B cell (primary cell): ENCODE results near the gene PBX2. TPM values are rescaled to one million over a fixed set of nuclear protein-coding genes. Genes with fewer than 3 reads are reported as not detected.

ENCODE experiments used
- ATAC-seq: fragments of 200-7000 bp; cut with Tn5 transposase; one replicate; pipeline ENCODE4 v1.10.0; 2021; ENCODE audit warnings: low read depth, mild to moderate bottlenecking, moderate number of reproducible peaks, moderate library complexity
- CTCF ChIA-PET: fragments of 350-600 bp; sonication (Branson Sonifier 250); formaldehyde crosslinking; loops from one replicate; lab custom pipeline; 2021; ENCODE audit warnings: antibody characterized with exemption, inconsistent platforms; lab: Charles Lee
- POLR2A ChIA-PET: fragments of 350-600 bp; sonication (Branson Sonifier 250); formaldehyde crosslinking; loops from one replicate; lab custom pipeline; 2021; ENCODE audit warnings: antibody characterized with exemption; lab: Charles Lee
- DNase-seq: peaks from one replicate; pipeline ENCODE4 v3.0.0; 2013
- H2AFZ ChIP-seq: 2 replicates; pipeline ENCODE4 v1.6.1; 2012; ENCODE audit warnings: mild to moderate bottlenecking, low read depth, low read length; ENCODE audit not compliant: insufficient read depth, poor library complexity, severe bottlenecking
- H3K27ac ChIP-seq, 2 donors: 1 replicate in 1 of 2; 2 replicates in 1 of 2; pipeline ENCODE4 v1.5.1; 2012 to 2013; ENCODE audit warnings: low read length in 2 of 2, mild to moderate bottlenecking in 2 of 2, moderate library complexity in 1 of 2
- H3K27me3 ChIP-seq, 4 experiments: fragments of 200-600 bp in 1 of 4; sonication (generic) in 1 of 4; replicated peaks in 1 of 4; 1 replicate in 2 of 4; 2 replicates in 2 of 4; pipeline versions ENCODE4 v1.6.1 to v1.7.0; 2013 to 2016; ENCODE audit warnings: low read length in 3 of 4, mild to moderate bottlenecking in 2 of 4, mixed read lengths in 1 of 4, moderate library complexity in 1 of 4; ENCODE audit not compliant: insufficient read depth in 4 of 4, control insufficient read depth in 3 of 4; ENCODE audit errors: control extremely low read depth in 1 of 4
- H3K36me3 ChIP-seq, 2 experiments: replicated peaks in 1 of 2; 1 replicate in 1 of 2; 2 replicates in 1 of 2; pipeline versions ENCODE4 v1.6.1 to v1.7.1; 2013; ENCODE audit warnings: low read length in 1 of 2; ENCODE audit not compliant: insufficient read depth in 2 of 2, control insufficient read depth in 1 of 2; ENCODE audit errors: control extremely low read depth in 1 of 2, extremely low read depth in 1 of 2
- H3K4me1 ChIP-seq, 2 donors: fragments of 200-600 bp in 1 of 2; sonication (generic) in 1 of 2; 1 replicate in 1 of 2; 2 replicates in 1 of 2; pipeline versions ENCODE4 v1.5.1 to v1.6.1; 2013 to 2017; ENCODE audit warnings: low read length in 2 of 2; ENCODE audit not compliant: control insufficient read depth in 2 of 2, insufficient read depth in 2 of 2
- H3K4me2 ChIP-seq: replicated peaks from 2 replicates; pipeline ENCODE3; 2012; ENCODE audit warnings: mild to moderate bottlenecking, low read depth, low read length; ENCODE audit not compliant: poor library complexity, severe bottlenecking
- H3K4me3 ChIP-seq, 5 experiments: fragments of 200-600 bp in 1 of 5; sonication (generic) in 1 of 5; 1 replicate in 3 of 5; 2 replicates in 2 of 5; pipeline versions ENCODE4 v1.5.1 to v1.7.0; 2011 to 2016; ENCODE audit warnings: low read length in 4 of 5, mild to moderate bottlenecking in 4 of 5, low read depth in 2 of 5, control low read depth in 1 of 5, moderate library complexity in 1 of 5; ENCODE audit not compliant: insufficient read depth in 1 of 5; ENCODE audit errors: control extremely low read depth in 1 of 5, extremely low read depth in 1 of 5
- H3K79me2 ChIP-seq: fragments of 200-600 bp; sonication (generic); one replicate; pipeline ENCODE4 v1.6.0; 2016; ENCODE audit warnings: low read length; ENCODE audit not compliant: control insufficient read depth, insufficient read depth
- H3K9ac ChIP-seq: fragments of 200-600 bp; sonication (generic); 2 replicates; pipeline ENCODE4 v1.6.1; 2017; ENCODE audit warnings: mild to moderate bottlenecking, low read length, moderate library complexity
- H3K9me3 ChIP-seq, 3 donors: one replicate each; pipeline versions ENCODE4 v1.6.1 to v1.7.1; 2013; ENCODE audit warnings: low read length in 2 of 3; ENCODE audit not compliant: control insufficient read depth in 2 of 3, insufficient read depth in 1 of 3; ENCODE audit errors: control extremely low read depth in 1 of 3
- H4K20me1 ChIP-seq: 2 replicates; pipeline ENCODE4 v1.6.0; 2012; ENCODE audit warnings: mild to moderate bottlenecking, low read length; ENCODE audit not compliant: insufficient read depth, control insufficient read depth, poor library complexity, severe bottlenecking
- H3K27ac Mint-ChIP-seq: one replicate; pipeline ENCODE4 v1.8.0; 2021; ENCODE audit warnings: mixed read lengths
- H3K27me3 Mint-ChIP-seq: one replicate; pipeline ENCODE4 v1.8.0; 2021; ENCODE audit warnings: mixed read lengths
- H3K4me1 Mint-ChIP-seq: one replicate; pipeline ENCODE4 v1.8.0; 2021; ENCODE audit warnings: mixed read lengths
- H3K4me3 Mint-ChIP-seq: one replicate; pipeline ENCODE4 v1.8.0; 2021; ENCODE audit warnings: mixed read lengths
- H3K9me3 Mint-ChIP-seq: one replicate; pipeline ENCODE4 v1.8.0; 2022; ENCODE audit warnings: mixed read lengths; ENCODE audit not compliant: insufficient read depth
- EZH2 ChIP-seq: IDR thresholded peaks from 2 replicates; pipeline ENCODE4 v1.6.1; 2012; ENCODE audit warnings: borderline replicate concordance, low read depth, mild to moderate bottlenecking, moderate library complexity, low read length; ENCODE audit not compliant: insufficient read depth, poor library complexity, severe bottlenecking
- WGBS: methylation state at CpG from one replicate; pipeline ENCODE4 v1.1.5; 2013; ENCODE audit warnings: missing lambda C conversion rate; ENCODE audit not compliant: insufficient coverage; 5-methylcytosine and 5-hydroxymethylcytosine counted together
- intact Hi-C: fragments of 100-400 bp; cut with micrococcal nuclease; formaldehyde crosslinking; loops from one replicate; pipeline ENCODE4 v1.10.0; 2022
- polyA plus RNA-seq: library from polyadenylated mRNA; depleted of rRNA; stranded (reverse); fragments of >200 nt; gene quantifications from 2 replicates; pipeline ENCODE4 v1.2.3, GENCODE V29; 2012
- total RNA-seq, 2 donors: library from RNA; stranded (reverse); fragments of 120-200 nt in 1 of 2; gene quantifications; 1 replicate in 1 of 2; 2 replicates in 1 of 2; pipeline versions ENCODE4 v1.2.3 to v1.2.4, GENCODE V29; 2013 to 2022
- TF ChIP-seq, protein P1 (sequence below): fragments of 200-600 bp; IDR thresholded peaks from one replicate; pipeline ENCODE4 v1.8.0; 2022; ENCODE audit warnings: antibody characterized with exemption, mild to moderate bottlenecking

The PBX2 gene
- total and polyA plus RNA-seq, 2 donors (not counting 1 experiment from before 2014, with no cell fraction given) = 128 to 188 TPM

GRCh38 chr6:32158052-32158451 lies 31.9 kb downstream of the PBX2 start:
- Histone ChIP-seq H3K4me2 (no peak overlapping the region), H3K36me3 (no peaks in the 10 kb centered on the region), H2AFZ (no peak overlapping the region), H4K20me1 (no peaks in the 10 kb centered on the region), H3K4me1 (peaks cover 15 to 26% of the 10 kb centered on the region in 2 donors), H3K27ac (no peak overlapping the region), H3K9me3 (no peaks in the 10 kb centered on the region), H3K4me3 (no peak overlapping the region), H3K9ac (no peak overlapping the region), H3K27me3 (peaks cover 0 to 20% (median 4%) of the 10 kb centered on the region in 4 experiments), H3K79me2 (no peaks in the 10 kb centered on the region)
- Mint-ChIP-seq H3K27ac (no peak overlapping the region), H3K9me3 (no peaks in the 10 kb centered on the region), H3K27me3 (peaks cover 4% of the 10 kb centered on the region), H3K4me3 (no peak overlapping the region), H3K4me1 (peaks cover 22% of the 10 kb centered on the region)
- no peak for DNase-seq
- POLR2A ChIA-PET = no interaction called here
- CTCF ChIA-PET = interaction anchor here (0.8 kb wide), 1 partner anchor 39 kb away, joined by 3 read pairs; no protein-coding TSS in a partner anchor
- intact Hi-C loops = loop anchor here (10.0 kb wide), 1 partner anchor 113 kb away; no protein-coding TSS in a partner anchor
- ATAC-seq = no peak
- TF ChIP-seq, protein P1, sequence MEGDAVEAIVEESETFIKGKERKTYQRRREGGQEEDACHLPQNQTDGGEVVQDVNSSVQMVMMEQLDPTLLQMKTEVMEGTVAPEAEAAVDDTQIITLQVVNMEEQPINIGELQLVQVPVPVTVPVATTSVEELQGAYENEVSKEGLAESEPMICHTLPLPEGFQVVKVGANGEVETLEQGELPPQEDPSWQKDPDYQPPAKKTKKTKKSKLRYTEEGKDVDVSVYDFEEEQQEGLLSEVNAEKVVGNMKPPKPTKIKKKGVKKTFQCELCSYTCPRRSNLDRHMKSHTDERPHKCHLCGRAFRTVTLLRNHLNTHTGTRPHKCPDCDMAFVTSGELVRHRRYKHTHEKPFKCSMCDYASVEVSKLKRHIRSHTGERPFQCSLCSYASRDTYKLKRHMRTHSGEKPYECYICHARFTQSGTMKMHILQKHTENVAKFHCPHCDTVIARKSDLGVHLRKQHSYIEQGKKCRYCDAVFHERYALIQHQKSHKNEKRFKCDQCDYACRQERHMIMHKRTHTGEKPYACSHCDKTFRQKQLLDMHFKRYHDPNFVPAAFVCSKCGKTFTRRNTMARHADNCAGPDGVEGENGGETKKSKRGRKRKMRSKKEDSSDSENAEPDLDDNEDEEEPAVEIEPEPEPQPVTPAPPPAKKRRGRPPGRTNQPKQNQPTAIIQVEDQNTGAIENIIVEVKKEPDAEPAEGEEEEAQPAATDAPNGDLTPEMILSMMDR = no peak
- TF ChIP-seq EZH2 = no peak

DNA sequence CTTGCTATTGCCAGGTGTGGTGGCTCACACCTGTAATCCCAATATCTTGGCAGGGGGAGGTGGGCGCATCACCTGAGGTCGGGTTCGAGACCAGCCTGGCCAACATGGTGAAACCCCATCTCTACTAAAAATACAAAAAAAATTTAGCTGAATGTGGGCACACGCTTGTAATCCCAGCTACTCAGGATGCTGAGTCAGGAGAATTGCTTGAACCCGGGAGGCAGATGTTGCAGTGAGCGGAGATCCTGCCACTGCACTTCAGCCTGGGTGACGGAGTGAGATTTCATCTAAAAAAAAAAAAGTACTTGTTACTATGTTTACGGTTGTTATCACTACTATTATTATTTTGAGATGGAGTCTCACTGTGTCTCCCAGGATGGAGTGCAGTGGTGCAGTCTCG lies 33.1 kb downstream of the PBX2 start:
- Mint-ChIP-seq H3K27me3 (peaks cover 14% of the 10 kb centered on the region), H3K4me1 (peaks cover 30% of the 10 kb centered on the region), H3K9me3 (no peaks in the 10 kb centered on the region), H3K4me3 (no peak overlapping the region), H3K27ac (no peak overlapping the region)
- no peak overlapping the region for H3K4me3 ChIP-seq
- ATAC-seq = no peak
- no peaks in the 10 kb centered on the region for H4K20me1 ChIP-seq
- POLR2A ChIA-PET = no interaction called here
- no peak for TF ChIP-seq EZH2
- TF ChIP-seq, protein P1 = no peak
- WGBS = 93% methylated on average over 4 of the region's 9 CpGs
- H2AFZ ChIP-seq = no peak overlapping the region
- no peaks in the 10 kb centered on the region for H3K9me3 ChIP-seq
- H3K27ac ChIP-seq = no peak overlapping the region
- H3K36me3 ChIP-seq = no peaks in the 10 kb centered on the region
- peaks cover 0 to 26% (median 5%) of the 10 kb centered on the region in 4 experiments for H3K27me3 ChIP-seq
- H3K4me2 ChIP-seq = no peak overlapping the region
- H3K9ac ChIP-seq = no peak overlapping the region
- peaks cover 17 to 27% of the 10 kb centered on the region in 2 donors for H3K4me1 ChIP-seq
- intact Hi-C loops = loop anchor here (10.0 kb wide), 1 partner anchor 112 kb away; no protein-coding TSS in a partner anchor
- CTCF ChIA-PET = no interaction called here
- no peaks in the 10 kb centered on the region for H3K79me2 ChIP-seq
- DNase-seq = no peak
